ENCODE measurements around the gene PPTC7.

DNA sequence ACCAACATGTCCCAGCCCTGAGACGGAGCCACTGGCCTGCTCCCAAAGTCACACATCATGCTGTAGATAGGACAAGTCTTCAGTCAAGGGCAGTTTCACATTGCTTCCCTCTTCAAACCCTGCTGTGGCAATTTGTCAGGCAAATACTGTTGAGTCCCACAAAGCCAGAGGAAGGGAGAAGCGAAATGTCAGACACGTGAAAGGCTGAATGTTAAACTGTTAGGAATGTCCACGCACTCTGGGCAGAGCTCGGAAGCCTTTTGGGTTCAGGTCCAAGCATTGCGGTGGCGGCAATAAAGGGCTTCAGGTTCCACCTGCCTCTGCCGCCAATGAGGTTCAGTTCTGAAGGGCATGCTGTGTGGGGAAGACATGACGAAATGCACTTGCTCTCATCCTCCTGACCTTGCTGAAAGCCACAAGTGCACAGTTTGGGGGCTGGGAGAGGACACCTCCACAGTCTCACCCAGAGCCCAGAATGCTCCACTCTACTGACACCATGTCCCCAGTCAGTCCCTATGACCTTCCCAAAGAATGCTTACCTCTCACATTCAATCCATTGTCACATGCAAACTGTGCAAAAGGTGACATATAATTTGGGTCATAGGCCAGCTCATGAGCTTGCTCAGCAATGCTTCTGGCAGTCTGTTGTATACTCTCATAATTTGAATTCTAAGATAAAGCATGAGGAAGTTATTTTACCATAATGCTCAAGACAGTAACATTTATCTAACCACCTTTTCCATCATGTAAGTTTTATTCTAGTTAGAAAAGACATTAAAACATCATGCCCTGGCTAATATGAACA lies 45.3 kb downstream of the PPTC7 start:
- TF ChIP-seq GATA3 (IDR thresholded peaks at IDR 0.05; ENCODE audit: low read depth, low read length), result no peak
- TF ChIP-seq GATA2 (IDR thresholded peaks at IDR 0.05; ENCODE audit: low read depth, low read length), result no peak
